GM18951 (cell line): ENCODE measurements around the gene INTS6L.

Source experiments
- POLR2A ChIP-seq: IDR thresholded peaks from 4 replicates; pipeline ENCODE4 v1.6.1; 2011; ENCODE audit warnings: mild to moderate bottlenecking; ENCODE audit not compliant: insufficient read length, insufficient read depth; ENCODE audit errors: extremely low read depth
- in situ Hi-C: fragments of 300-500 bp; cut with MboI; formaldehyde crosslinking; loops from one replicate; pipeline ENCODE4 v1.12.0; 2022; ENCODE audit warnings: low sequenced_read_pairs, mixed read lengths, inconsistent platforms; ENCODE audit not compliant: unreplicated experiment

Gene INTS6L

DNA sequence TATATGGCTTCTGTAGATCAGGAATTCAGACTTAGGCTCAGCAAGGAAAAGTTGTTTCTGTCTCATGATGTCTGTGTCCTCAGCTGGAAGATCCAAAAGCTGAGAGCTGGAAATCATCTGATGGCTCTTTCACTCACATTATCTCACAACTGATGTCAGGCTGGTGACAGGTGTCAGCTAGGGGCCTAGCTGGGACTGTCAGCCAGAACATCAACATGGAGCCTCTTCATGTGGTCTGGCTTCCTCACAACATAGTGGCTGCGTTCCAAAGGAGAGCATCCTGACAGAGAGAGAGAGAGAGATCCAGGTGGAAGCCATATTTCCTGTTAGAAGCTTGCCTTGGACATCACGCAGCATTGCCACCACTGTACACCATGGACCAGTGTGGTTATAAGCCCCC lies 10.6 kb upstream of the INTS6L start:
- in situ Hi-C loops = no loop called here
- TF ChIP-seq POLR2A = no peak

DNA sequence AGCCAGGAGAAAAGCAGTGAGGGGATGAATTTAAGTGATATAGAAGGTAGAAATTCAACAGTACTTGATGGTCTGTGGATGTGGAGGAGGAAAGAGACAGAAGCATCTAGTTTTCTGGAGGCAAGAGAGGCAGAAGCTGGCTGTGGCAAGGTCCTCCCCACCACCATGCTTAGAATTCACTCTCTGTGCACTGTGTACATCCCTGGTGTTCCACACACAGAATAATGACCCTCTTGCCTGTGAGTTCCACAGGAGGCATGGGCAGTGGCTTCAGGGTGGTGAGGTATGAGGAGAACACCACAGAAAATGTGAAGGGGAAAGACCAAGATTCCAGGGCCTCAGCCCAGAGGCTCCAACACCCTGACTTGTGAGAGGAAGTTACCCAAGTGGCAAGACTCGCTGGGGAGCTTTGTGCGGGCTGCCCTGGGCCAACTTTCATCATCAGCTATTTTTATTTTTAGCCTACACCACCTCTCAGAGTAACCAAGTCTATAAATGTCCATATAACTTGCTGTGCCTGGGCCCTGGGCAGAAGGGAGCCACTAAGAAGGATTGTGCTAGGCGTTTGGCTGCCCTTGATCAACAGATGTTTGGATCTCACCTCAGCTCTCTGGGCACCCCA lies 7.8 kb upstream of the INTS6L start:
- in situ Hi-C loops = no loop called here
- no peak for TF ChIP-seq POLR2A

DNA sequence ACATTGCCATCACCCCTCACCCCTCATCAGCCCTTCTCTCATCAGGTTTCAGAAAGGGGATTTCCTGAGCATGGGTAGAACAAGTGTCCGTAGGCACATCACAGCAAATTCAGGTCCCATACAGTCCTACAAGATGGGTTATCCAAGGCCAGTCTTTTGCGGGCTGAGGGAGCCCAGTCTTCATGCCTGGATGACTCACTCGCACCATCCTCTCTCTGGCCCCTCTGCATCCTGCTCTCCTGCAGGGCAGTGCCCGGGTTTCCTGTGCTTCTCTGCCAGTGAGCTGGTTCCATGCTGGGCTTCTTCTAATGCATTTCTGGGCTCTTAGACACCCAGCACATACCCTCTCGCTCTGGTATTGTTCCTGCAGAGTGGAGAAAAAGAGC lies 7.3 kb upstream of the INTS6L start:
- in situ Hi-C loops = no loop called here
- TF ChIP-seq POLR2A = no peak

DNA sequence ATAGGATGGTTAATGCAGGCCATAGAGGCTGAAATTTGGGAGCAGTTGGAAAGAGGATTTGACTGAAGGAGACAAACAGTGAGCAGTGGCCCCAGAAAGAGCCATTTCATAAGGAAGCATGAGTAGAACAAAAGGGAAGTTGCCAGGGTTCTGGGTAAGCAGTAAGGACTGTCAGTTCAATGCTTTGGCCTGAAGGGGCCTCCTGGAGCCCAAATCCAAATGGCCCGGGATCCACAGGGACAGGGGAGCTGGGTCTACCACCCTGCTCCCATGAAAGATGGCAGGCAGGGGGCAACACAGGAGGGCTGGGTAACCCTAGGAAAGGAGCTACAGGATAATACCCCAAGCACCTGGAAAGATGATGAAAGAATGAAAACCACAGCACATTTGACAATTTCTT lies 4.1 kb upstream of the INTS6L start:
- in situ Hi-C loops = no loop called here

GRCh38 chrX:135518161-135518560 lies 2.3 kb upstream of the INTS6L start:
- in situ Hi-C loops = no loop called here
- TF ChIP-seq POLR2A = no peak

More for the DNA sequence above, 4.1 kb upstream of the INTS6L start:
- TF ChIP-seq POLR2A = no peak

GRCh38 chrX:135520022-135520552 lies 373 bp upstream of the INTS6L start:
- no peak for TF ChIP-seq POLR2A
- in situ Hi-C loops = no loop called here

DNA sequence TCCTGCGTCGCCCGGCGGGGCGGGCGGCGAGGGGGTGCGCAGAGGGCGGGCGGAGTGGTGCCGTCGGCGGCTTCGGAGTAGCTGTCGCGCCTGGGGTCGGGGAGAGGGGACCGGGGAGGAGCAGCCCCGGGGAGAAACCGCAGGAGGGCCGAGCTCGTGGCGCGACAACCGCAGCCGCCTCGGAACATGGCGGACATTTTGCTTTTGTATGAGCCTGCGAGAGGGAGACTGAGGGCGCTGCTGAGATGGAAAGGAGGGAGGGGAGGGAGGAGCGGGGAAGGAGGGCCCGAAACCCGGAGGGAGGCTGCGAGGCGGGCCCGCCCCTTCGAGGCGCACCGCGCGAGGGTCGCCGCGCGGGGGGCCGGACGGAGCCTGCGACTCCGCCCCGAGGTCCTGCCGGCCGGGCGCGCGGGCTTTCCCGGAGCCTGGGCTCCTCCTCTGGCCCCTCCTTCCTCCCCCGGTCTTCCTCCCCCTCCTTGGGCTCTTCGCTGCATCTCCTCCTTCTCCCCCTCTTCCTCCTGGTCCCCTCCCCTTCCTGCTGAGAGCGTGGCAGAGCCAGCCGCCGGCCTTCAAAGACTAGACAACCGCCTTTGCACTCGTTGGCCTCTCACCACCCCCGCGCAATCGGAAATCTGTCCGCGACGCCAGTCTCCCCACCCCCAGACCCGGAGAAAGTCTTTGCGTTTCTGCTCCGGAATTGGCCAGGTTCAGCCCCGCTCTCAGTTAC lies 1.1 kb downstream of the INTS6L start:
- in situ Hi-C loops = no loop called here
- TF ChIP-seq POLR2A = peak; percentile 67

GRCh38 chrX:135522132-135522530 lies 1.7 kb downstream of the INTS6L start:
- in situ Hi-C loops = no loop called here
- no peak for TF ChIP-seq POLR2A

GRCh38 chrX:135522878-135523693 lies 2.6 kb downstream of the INTS6L start:
- TF ChIP-seq POLR2A = no peak
- in situ Hi-C loops = no loop called here

GRCh38 chrX:135528254-135528653 lies 7.8 kb downstream of the INTS6L start:
- no peak for TF ChIP-seq POLR2A
- in situ Hi-C loops = no loop called here

GRCh38 chrX:135528756-135529155 lies 8.3 kb downstream of the INTS6L start:
- no peak for TF ChIP-seq POLR2A

DNA sequence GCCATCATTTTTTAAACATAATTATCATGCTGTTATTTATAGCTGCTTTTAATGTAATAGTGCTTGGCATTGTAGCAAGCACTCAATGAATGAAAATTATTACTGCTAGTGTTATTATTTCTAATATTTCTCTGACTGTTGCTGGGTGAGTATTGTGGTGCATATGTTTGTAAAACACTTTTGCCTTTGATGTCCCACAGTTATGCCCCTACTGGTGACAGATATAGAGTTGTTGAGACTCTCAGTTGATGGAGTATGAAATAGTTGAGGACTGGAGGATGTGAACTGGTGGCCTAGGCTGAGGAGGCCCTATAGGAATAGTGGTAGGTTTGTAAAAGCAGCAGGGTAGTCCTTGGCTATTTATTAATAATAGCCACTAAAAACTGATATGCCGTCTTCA lies 9.6 kb downstream of the INTS6L start:
- TF ChIP-seq POLR2A = no peak
- in situ Hi-C loops = no loop called here

More at GRCh38 chrX:135528756-135529155, 8.3 kb downstream of the INTS6L start:
- in situ Hi-C loops = no loop called here

DNA sequence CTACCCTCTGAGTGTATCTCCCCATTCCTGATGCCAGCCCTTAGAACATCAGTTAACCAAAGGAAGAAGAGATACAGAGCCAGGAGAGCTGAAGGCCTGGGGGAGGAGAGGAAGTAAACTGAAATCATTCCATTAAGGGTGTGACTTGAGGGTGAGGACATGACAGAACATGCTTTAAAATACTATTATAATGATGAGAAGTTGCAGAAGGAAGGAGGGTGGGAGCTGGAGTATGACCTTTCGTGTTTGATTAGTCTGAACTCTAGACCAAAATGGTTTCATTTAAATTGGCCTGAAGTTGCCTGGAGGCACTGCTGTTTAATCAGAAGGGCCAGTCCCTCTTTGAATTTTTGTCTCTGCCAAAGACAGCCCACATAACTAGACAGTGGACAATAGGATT lies 11.4 kb downstream of the INTS6L start:
- no peak for TF ChIP-seq POLR2A
- in situ Hi-C loops = no loop called here
